Keratinocyte (primary cell): ENCODE results near the gene CEP164.

Experiments used
- EZH2 ChIP-seq: IDR thresholded peaks from one replicate; pipeline ENCODE4 v1.6.1; 2012; ENCODE audit warnings: inconsistent platforms, mild to moderate bottlenecking, low read length, moderate library complexity
- TF ChIP-seq, protein P1 (sequence below), 3 experiments: IDR thresholded peaks in 1 of 3; conservative IDR thresholded peaks in 1 of 3; optimal IDR thresholded peaks in 1 of 3; 2 replicates in 2 of 3; 3 replicates in 1 of 3; pipeline versions ENCODE3 to v1.5.1; 2011; ENCODE audit warnings: low read length in 3 of 3, mild to moderate bottlenecking in 3 of 3, moderate library complexity in 2 of 3, control low read depth in 1 of 3, inconsistent platforms in 1 of 3; ENCODE audit not compliant: insufficient read depth in 2 of 3; ENCODE audit errors: extremely low read depth in 1 of 3

DNA sequence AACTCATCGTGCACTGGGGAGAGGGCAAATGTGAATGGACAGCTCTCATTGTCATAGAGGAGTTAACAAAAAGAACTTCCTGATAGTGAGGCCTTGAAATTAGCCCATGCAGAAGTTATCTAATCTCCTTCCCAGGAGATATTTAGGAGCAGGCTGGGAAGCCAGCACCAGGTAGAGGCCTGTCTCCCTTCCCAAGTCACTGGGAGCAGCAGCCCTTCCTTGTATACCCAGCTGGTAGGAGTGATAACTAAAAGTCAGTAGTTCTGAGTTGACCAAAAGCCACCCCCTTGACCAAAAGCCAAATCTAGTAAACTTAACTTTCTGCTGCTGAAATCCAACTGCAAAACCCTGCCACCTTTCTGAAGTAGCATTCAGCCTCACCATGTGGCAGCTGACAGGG is 37.9 kb upstream of the CEP164 start:
- no peak for TF ChIP-seq EZH2
- TF ChIP-seq, protein P1, sequence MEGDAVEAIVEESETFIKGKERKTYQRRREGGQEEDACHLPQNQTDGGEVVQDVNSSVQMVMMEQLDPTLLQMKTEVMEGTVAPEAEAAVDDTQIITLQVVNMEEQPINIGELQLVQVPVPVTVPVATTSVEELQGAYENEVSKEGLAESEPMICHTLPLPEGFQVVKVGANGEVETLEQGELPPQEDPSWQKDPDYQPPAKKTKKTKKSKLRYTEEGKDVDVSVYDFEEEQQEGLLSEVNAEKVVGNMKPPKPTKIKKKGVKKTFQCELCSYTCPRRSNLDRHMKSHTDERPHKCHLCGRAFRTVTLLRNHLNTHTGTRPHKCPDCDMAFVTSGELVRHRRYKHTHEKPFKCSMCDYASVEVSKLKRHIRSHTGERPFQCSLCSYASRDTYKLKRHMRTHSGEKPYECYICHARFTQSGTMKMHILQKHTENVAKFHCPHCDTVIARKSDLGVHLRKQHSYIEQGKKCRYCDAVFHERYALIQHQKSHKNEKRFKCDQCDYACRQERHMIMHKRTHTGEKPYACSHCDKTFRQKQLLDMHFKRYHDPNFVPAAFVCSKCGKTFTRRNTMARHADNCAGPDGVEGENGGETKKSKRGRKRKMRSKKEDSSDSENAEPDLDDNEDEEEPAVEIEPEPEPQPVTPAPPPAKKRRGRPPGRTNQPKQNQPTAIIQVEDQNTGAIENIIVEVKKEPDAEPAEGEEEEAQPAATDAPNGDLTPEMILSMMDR (optimal IDR thresholded peaks at IDR 0.05 in 1 of 3, IDR thresholded peaks at IDR 0.05 in 1 of 3, conservative IDR thresholded peaks at IDR 0.05 in 1 of 3; ENCODE audit: extremely low read depth in 1 of 3, insufficient read depth in 2 of 3, low read length in 3 of 3): no peak
